Measurements from ENCODE around the gene EN2. TPM values are rescaled to one million over a fixed set of nuclear protein-coding genes. Genes with fewer than 3 reads are reported as not detected.

EN2 gene
- total RNA-seq, 4 donors from 2014 or later: 0.13 to 0.15 TPM; not detected in 2

GRCh38 chr7:155422599-155423336 lies 35.2 kb upstream of the EN2 start:
- 54 to 75% methylated on average over 5 to 8 of the region's 19 CpGs for WGBS, 2 donors (ENCODE audit: low coverage in 1 of 2)
- TF ChIP-seq POLR2A (IDR thresholded peaks at IDR 0.05) (no peak), POLR2AphosphoS5 (IDR thresholded peaks at IDR 0.05) (no peak), EP300 (IDR thresholded peaks at IDR 0.05) (no peak)
- no peaks in the 10 kb centered on the region for H3K36me3 ChIP-seq
- H3K4me3 ChIP-seq: no peak overlapping the region
- ATAC-seq: no peak
- no peak overlapping the region for H3K27ac ChIP-seq
- H3K27me3 ChIP-seq: peaks cover 83% of the 10 kb centered on the region
- no peaks in the 10 kb centered on the region for H3K9me3 ChIP-seq
- H3K4me1 ChIP-seq: no peaks in the 10 kb centered on the region

GRCh38 chr7:155423337-155424285 lies 34.3 kb upstream of the EN2 start:
- Histone ChIP-seq H3K4me3 (no peak overlapping the region), H3K36me3 (no peaks in the 10 kb centered on the region), H3K27ac (no peak overlapping the region), H3K4me1 (no peaks in the 10 kb centered on the region), H3K9me3 (peaks cover 0 to under 1% (median 0%) of the 10 kb centered on the region in 3 donors), H3K27me3 (peaks cover 83% of the 10 kb centered on the region)
- 55 to 80% methylated on average over 4 to 6 of the region's 24 CpGs for WGBS, 2 donors (ENCODE audit: low coverage in 1 of 2)
- TF ChIP-seq EP300 (IDR thresholded peaks at IDR 0.05) (no peak), POLR2AphosphoS5 (IDR thresholded peaks at IDR 0.05) (no peak), POLR2A (IDR thresholded peaks at IDR 0.05) (no peak), CTCF (IDR thresholded peaks at IDR 0.05) (no peak)
- no peak for ATAC-seq

- H3K4me3 ChIP-seq: no peak overlapping the region
- H3K9me3 ChIP-seq: peaks cover 0 to 9% (median 0%) of the 10 kb centered on the region in 3 donors
- H3K27ac ChIP-seq: no peak overlapping the region
- no peaks in the 10 kb centered on the region for H3K36me3 ChIP-seq
- peaks cover 84% of the 10 kb centered on the region for H3K27me3 ChIP-seq
- no peaks in the 10 kb centered on the region for H3K4me1 ChIP-seq
- WGBS, 2 donors (ENCODE audit: low coverage in 1 of 2): 91 to 100% methylated on average over 1 to 5 of the region's 22 CpGs
- no peak for TF ChIP-seq EP300 (IDR thresholded peaks at IDR 0.05)
- TF ChIP-seq POLR2AphosphoS5 (IDR thresholded peaks at IDR 0.05): no peak
- TF ChIP-seq CTCF (IDR thresholded peaks at IDR 0.05): no peak
- no peak for TF ChIP-seq POLR2A (IDR thresholded peaks at IDR 0.05)
- no peak for ATAC-seq
Observed at GRCh38 chr7:155424301-155425010, 33.5 kb upstream of the EN2 start.

GRCh38 chr7:155425011-155425340 lies 33.0 kb upstream of the EN2 start:
- no peaks in the 10 kb centered on the region for H3K4me1 ChIP-seq
- TF ChIP-seq EP300 (IDR thresholded peaks at IDR 0.05) (no peak), POLR2A (IDR thresholded peaks at IDR 0.05) (no peak), POLR2AphosphoS5 (IDR thresholded peaks at IDR 0.05) (no peak), CTCF (IDR thresholded peaks at IDR 0.05) (no peak)
- no peak overlapping the region for H3K4me3 ChIP-seq
- 59% methylated on average over 4 of the region's 7 CpGs; no CpG with 5 or more reads in 1 of the 2 donors for WGBS, 2 donors (ENCODE audit: low coverage in 1 of 2)
- no peak overlapping the region for H3K27ac ChIP-seq
- peaks cover 84% of the 10 kb centered on the region for H3K27me3 ChIP-seq
- H3K36me3 ChIP-seq: no peaks in the 10 kb centered on the region
- ATAC-seq: no peak
- H3K9me3 ChIP-seq: peaks cover 0 to 12% (median 0%) of the 10 kb centered on the region in 3 donors

- TF ChIP-seq POLR2AphosphoS5 (IDR thresholded peaks at IDR 0.05): no peak
- no peak for TF ChIP-seq EP300 (IDR thresholded peaks at IDR 0.05)
- TF ChIP-seq CTCF (IDR thresholded peaks at IDR 0.05): no peak
- Histone ChIP-seq H3K4me3 (no peak overlapping the region), H3K27me3 (peaks cover 90% of the 10 kb centered on the region), H3K4me1 (no peaks in the 10 kb centered on the region), H3K27ac (no peak overlapping the region), H3K36me3 (no peaks in the 10 kb centered on the region), H3K9me3 (peaks cover 0 to 12% (median 0%) of the 10 kb centered on the region in 3 donors)
- WGBS, 2 donors (ENCODE audit: low coverage in 1 of 2): 68% methylated on average over 7 to 8 of the region's 9 CpGs
- no peak for ATAC-seq
Observed at GRCh38 chr7:155425887-155426286, 32.0 kb upstream of the EN2 start.

Measured in gastroesophageal sphincter (tissue), 4 donors.